ENCODE measurements around the gene FNBP1. TPM values are rescaled to one million over a fixed set of nuclear protein-coding genes. Genes with fewer than 3 reads are reported as not detected.
"Not testable (repeated sequence)": the region's sequence is repeated elsewhere in the genome, so short reads cannot be mapped to it uniquely, and the experiment has no call there.

Gene FNBP1
- total and polyA plus RNA-seq, 2 experiments from 2014 or later = 26.6 to 28.8 TPM

- TF ChIP-seq ZNF462 (CRISPR knock-in tag; IDR thresholded peaks at IDR 0.05) = no peak
- no peak for TF ChIP-seq EZH2 (IDR thresholded peaks at IDR 0.05; ENCODE audit: low read depth, unreplicated experiment)
Measured at GRCh38 chr9:129998491-129999140, 44.4 kb downstream of the FNBP1 start (continued).

GRCh38 chr9:129997706-129998105, 45.3 kb downstream of the FNBP1 start:
- H3K9me3 Mint-ChIP-seq; H3K36me3 ChIP-seq (ENCODE audit: insufficient read depth); H3K9me2 ChIP-seq (ENCODE audit: insufficient read depth); H4K20me1 ChIP-seq (replicated peaks; ENCODE audit: insufficient read depth); H3F3A ChIP-seq (replicated peaks; ENCODE audit: low read depth); H3K4me3 ChIP-seq; H3K4me1 ChIP-seq (ENCODE audit: insufficient read depth); H3K27me3 ChIP-seq (ENCODE audit: insufficient read depth); H3K4me2 ChIP-seq; H2AFZ ChIP-seq; H3K27ac ChIP-seq (ENCODE audit: low read depth); H3K27me3 Mint-ChIP-seq (ENCODE audit: insufficient read depth, low read depth, poor library complexity); H3K27ac Mint-ChIP-seq; DNase-seq (ENCODE audit: low spot score); H3K4me3 Mint-ChIP-seq; ATAC-seq; H3K36me3 Mint-ChIP-seq (ENCODE audit: low read depth): not testable (repeated sequence)
- H3K79me2 ChIP-seq (replicated peaks; ENCODE audit: insufficient read depth) = peaks cover 22% of the 10 kb centered on the region
- H3K4me1 Mint-ChIP-seq = peaks cover 15% of the 10 kb centered on the region

GRCh38 chr9:129996161-129996830, 46.7 kb downstream of the FNBP1 start:
- no peak for ATAC-seq
- peaks cover 11% of the 10 kb centered on the region for H3K4me1 Mint-ChIP-seq
- TF ChIP-seq CTCF (conservative IDR thresholded peaks at IDR 0.05; ENCODE audit: low read depth in 2 of 2) (no peak), EZH2phosphoT487 (IDR thresholded peaks at IDR 0.05; ENCODE audit: unreplicated experiment) (no peak), NANOG (IDR thresholded peaks at IDR 0.05; ENCODE audit: borderline replicate concordance) (no peak), CREB1 (CRISPR knock-in tag; IDR thresholded peaks at IDR 0.05; ENCODE audit: low read depth) (no peak), JUNB (IDR thresholded peaks at IDR 0.05; ENCODE audit: unreplicated experiment) (no peak), ZNF114 (CRISPR knock-in tag; IDR thresholded peaks at IDR 0.05) (no peak), STAT1 (IDR thresholded peaks at IDR 0.05; ENCODE audit: unreplicated experiment) (no peak)

More at GRCh38 chr9:129996161-129996830, 46.7 kb downstream of the FNBP1 start:
- Mint-ChIP-seq H3K27me3 (ENCODE audit: insufficient read depth, low read depth, poor library complexity) (peaks cover 3% of the 10 kb centered on the region), H3K9me3 (no peaks in the 10 kb centered on the region), H3K36me3 (ENCODE audit: low read depth) (no peaks in the 10 kb centered on the region), H3K4me3 (no peak overlapping the region), H3K27ac (no peak overlapping the region; the same call in 1 of the 2 replicates)
- Histone ChIP-seq H3K79me2 (replicated peaks; ENCODE audit: insufficient read depth) (peaks cover 22% of the 10 kb centered on the region), H3K27me3 (ENCODE audit: insufficient read depth) (no peaks in the 10 kb centered on the region), H3K9me2 (ENCODE audit: insufficient read depth) (no peaks in the 10 kb centered on the region), H3K36me3 (ENCODE audit: insufficient read depth) (no peaks in the 10 kb centered on the region), H3K4me2 (no peak overlapping the region), H3K4me3 (no peak overlapping the region), H4K20me1 (replicated peaks; ENCODE audit: insufficient read depth) (no peaks in the 10 kb centered on the region), H2AFZ (no peak overlapping the region), H3K27ac (ENCODE audit: low read depth) (no peak overlapping the region), H3F3A (replicated peaks; ENCODE audit: low read depth) (no peaks in the 10 kb centered on the region), H3K4me1 (ENCODE audit: insufficient read depth) (no peaks in the 10 kb centered on the region)
- no peak for DNase-seq (ENCODE audit: low spot score)
